Measurements from ENCODE around the gene SLC66A2. TPM values are rescaled to one million over a fixed set of nuclear protein-coding genes. Genes with fewer than 3 reads are reported as not detected.
A peak's percentile ranks its signal among the peaks of the same experiment; 100 is the strongest.

The SLC66A2 gene
- total RNA-seq, 2 donors from 2014 or later = 39.1 to 51.2 TPM

DNA sequence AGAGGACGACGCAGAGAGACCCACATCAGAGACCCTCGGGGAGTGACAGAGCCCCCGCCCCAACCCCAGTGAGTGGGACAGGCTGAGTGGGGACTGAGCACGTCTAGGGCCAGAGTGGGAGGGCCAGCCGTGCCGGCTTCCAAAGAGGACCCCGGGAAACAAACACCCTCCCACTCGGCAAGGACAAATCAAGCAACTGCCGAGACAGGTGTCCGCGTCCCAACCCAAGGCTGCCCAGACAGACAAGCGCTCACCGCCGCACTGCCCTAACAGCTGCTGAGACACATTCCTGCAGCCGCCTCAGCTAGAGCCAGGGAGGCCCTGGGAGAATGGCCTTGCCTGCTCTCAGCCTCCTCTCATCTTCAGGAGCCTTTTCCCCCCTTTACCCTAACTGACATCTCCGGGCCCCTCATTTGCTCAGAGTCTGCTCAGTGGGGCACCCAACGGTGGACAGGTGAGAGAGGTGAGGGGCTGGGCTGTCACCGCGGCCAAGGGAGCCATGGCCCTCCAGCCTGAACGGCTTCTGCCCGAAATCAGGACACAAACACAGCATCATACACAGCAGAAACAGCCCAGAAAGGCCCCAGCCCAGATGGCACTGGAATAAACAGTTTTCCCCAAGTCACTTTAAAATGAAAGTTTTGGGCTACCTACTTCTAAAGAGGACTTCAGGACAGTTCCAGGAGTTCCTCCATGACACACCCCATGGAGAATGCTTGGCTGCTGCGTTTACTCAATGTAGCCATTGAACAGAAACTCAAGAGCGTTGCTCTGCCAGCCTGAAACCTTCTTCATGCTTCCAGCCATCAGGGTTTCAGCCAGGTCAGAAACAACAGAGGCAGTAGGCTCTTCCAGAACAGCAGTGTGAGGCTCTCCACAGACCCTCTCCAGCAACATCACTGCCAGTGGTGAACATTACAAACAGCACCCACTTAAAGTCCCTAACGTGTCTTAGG lies 23.6 kb downstream of the SLC66A2 start:
- Histone ChIP-seq H3K27me3 (replicated peaks; ENCODE audit: insufficient read depth) (no peaks in the 10 kb centered on the region), H3K4me3 (no peak overlapping the region), H3K9me3 (peaks cover 24% of the 10 kb centered on the region), H3K4me1 (ENCODE audit: control insufficient read depth in 1 of 2, low read depth in 2 of 2) (peaks cover 0 to 6% of the 10 kb centered on the region in 2 donors), H3K27ac (no peak overlapping the region), H3K36me3 (peaks cover 10% of the 10 kb centered on the region)
- ATAC-seq (ENCODE audit: insufficient number of reproducible peaks, low FRiP score, low read depth) (no peak), DNase-seq (ENCODE audit: low spot score) (no peak)
- TF ChIP-seq, protein P1, sequence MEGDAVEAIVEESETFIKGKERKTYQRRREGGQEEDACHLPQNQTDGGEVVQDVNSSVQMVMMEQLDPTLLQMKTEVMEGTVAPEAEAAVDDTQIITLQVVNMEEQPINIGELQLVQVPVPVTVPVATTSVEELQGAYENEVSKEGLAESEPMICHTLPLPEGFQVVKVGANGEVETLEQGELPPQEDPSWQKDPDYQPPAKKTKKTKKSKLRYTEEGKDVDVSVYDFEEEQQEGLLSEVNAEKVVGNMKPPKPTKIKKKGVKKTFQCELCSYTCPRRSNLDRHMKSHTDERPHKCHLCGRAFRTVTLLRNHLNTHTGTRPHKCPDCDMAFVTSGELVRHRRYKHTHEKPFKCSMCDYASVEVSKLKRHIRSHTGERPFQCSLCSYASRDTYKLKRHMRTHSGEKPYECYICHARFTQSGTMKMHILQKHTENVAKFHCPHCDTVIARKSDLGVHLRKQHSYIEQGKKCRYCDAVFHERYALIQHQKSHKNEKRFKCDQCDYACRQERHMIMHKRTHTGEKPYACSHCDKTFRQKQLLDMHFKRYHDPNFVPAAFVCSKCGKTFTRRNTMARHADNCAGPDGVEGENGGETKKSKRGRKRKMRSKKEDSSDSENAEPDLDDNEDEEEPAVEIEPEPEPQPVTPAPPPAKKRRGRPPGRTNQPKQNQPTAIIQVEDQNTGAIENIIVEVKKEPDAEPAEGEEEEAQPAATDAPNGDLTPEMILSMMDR (IDR thresholded peaks at IDR 0.05) = no peak

DNA sequence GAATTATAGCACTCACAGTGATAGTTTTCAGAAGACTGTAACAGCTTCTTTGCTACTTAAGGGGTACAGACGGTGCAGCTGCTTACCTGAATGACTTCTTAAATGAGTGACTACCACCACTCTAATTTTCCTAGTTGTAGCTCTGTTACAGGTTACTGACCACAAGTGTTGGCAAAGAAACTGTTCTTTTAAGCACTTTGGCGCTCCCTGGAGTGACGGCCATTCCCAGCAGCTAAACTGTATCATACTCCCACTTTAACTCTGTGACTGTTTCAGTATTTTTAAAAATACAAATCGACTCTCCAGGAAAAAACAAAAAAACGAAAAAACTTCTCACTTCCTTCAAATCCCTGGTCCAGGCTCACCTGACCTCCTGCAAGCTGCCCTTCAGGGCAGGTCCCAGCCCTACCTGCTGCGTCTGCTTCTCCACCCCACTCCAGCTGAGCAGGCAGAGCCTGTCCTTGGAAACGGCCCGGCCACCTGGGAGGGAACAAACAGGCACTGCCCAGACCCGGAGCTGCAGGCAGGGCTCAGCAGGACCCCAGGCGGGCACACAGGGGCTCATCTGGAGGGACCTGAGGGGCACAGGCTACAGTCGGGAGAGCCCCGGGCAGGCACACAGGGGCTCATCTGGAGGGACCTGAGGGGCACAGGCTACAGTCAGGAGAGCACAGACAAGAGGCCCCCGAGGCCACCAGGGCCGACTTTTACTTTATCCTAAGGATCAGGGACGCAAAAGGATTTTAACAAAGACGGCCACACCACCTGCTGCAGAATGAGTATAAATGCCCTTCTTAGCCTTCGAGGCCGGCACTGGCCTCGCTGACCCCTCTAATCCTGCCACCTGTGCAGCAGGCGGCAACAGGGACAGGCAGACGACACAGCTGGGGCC lies 24.5 kb downstream of the SLC66A2 start:
- Histone ChIP-seq H3K36me3 (peaks cover 10% of the 10 kb centered on the region), H3K27me3 (replicated peaks; ENCODE audit: insufficient read depth) (no peaks in the 10 kb centered on the region), H3K9me3 (peaks cover 23% of the 10 kb centered on the region), H3K4me3 (no peak overlapping the region), H3K27ac (no peak overlapping the region), H3K4me1 (ENCODE audit: control insufficient read depth in 1 of 2, low read depth in 2 of 2) (peaks cover 0 to 6% of the 10 kb centered on the region in 2 donors)
- TF ChIP-seq, protein P1 (IDR thresholded peaks at IDR 0.05) = no peak
- ATAC-seq (ENCODE audit: insufficient number of reproducible peaks, low FRiP score, low read depth) (no peak), DNase-seq (ENCODE audit: low spot score) (peak; percentile 1)

DNA sequence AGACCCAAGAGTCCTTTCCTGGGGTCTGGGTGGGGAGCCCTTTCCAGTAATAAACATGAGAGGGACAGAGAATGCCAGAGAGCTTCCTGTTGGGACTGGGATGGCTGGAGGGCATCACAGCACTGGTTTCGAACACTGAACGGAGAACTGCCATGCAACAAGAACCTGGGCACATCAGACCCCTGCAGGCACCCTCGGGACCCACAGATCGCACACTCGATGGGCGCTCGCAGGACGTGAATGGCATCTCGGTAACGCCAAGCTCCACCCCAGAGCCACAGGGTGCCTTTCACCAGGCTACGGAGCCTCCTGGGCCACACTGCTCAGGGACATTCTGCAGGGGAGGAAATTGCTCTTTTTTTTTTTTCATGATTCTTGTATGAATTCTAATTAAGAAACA lies 25.1 kb downstream of the SLC66A2 start:
- TF ChIP-seq, protein P1 (IDR thresholded peaks at IDR 0.05) = no peak
- Histone ChIP-seq H3K9me3 (peaks cover 20% of the 10 kb centered on the region), H3K27ac (no peak overlapping the region), H3K27me3 (replicated peaks; ENCODE audit: insufficient read depth) (no peaks in the 10 kb centered on the region), H3K4me1 (ENCODE audit: control insufficient read depth in 1 of 2, low read depth in 2 of 2) (peaks cover 0 to 6% of the 10 kb centered on the region in 2 donors), H3K36me3 (peaks cover 10% of the 10 kb centered on the region), H3K4me3 (no peak overlapping the region)
- no peak for ATAC-seq (ENCODE audit: insufficient number of reproducible peaks, low FRiP score, low read depth)
- no peak for DNase-seq (ENCODE audit: low spot score)

DNA sequence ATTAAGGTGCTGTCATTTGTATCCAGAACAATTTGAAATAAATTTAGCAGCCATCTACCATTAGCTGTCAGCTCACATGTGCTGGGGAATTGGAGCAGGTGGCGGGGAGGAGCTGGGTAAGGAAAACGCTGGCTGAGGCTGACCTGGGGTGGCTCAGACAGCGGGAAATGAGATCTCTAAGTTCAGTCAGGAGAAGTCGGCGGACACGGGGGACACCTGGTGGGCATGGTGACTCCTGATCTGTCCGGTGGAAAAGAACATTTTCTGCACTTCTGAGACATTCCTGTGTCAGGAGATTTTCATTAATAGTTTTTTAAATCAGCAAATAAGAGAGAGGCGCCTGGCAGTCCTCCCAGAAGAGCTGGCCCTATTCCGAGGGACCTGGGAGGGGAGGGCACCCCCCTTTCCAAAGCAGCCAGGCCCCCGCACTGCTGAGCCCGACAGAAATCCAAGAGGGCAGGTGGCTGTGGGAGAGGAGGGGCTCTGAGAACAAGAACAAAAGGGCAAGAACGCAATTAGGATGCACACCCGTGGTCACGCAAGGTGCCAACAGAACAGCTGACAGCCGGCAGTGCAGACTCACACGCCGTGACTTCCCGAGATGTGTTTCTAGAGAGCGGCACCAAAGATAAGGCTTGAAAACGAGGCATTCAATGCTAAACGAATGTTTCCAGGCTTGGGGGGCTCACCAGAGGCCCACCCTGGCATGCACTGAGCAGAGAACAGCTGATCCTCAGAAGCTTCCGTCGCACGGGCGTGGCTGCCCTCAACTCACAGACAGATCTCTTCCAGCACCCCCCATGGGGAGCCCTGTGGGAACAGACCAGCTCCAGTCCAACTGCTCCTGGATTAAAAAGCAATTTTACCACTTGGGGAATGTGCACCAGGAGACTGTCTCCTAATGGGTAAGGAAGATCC lies 26.4 kb downstream of the SLC66A2 start:
- DNase-seq (ENCODE audit: low spot score) (no peak), ATAC-seq (ENCODE audit: insufficient number of reproducible peaks, low FRiP score, low read depth) (no peak)
- Histone ChIP-seq H3K4me3 (no peak overlapping the region), H3K27ac (no peak overlapping the region), H3K9me3 (peaks cover 9% of the 10 kb centered on the region), H3K4me1 (ENCODE audit: control insufficient read depth in 1 of 2, low read depth in 2 of 2) (peaks cover 0 to 6% of the 10 kb centered on the region in 2 donors), H3K36me3 (peaks cover 10% of the 10 kb centered on the region), H3K27me3 (replicated peaks; ENCODE audit: insufficient read depth) (no peaks in the 10 kb centered on the region)
- TF ChIP-seq, protein P1 (IDR thresholded peaks at IDR 0.05) = no peak

All from thoracic aorta (tissue), 2 donors.